Ecto neural progenitor cell (in vitro differentiated cells): ENCODE measurements around the gene AGFG1.
A peak's percentile ranks its signal among the peaks of the same experiment; 100 is the strongest.

Experiments used
- DNase-seq: peaks from one replicate; pipeline ENCODE4 v3.0.0-alpha.2; 2018; ENCODE audit warnings: low spot score

AGFG1 gene

DNA sequence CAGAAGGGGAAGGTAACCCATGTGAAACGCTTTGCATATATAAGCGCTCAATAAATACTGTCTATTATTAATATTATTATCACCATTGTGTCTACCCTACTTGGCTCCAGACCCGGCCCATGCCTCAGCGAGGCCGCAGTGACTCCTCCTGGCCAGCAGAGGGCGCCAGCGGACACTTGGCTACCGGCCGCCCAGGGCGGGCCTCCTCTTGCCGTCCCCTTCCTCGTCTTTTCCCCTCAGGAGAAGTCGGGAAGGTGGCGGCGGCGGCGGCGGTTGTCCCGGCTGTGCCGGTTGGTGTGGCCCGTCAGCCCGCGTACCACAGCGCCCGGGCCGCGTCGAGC, at the start of gene AGFG1:
Gene AGFG1 (plus strand): TSS at position 233 of the 341 bp plus-strand sequence. CDS start 266 bp downstream, outside the sequence.
- DNase-seq = peak; percentile 94

DNA sequence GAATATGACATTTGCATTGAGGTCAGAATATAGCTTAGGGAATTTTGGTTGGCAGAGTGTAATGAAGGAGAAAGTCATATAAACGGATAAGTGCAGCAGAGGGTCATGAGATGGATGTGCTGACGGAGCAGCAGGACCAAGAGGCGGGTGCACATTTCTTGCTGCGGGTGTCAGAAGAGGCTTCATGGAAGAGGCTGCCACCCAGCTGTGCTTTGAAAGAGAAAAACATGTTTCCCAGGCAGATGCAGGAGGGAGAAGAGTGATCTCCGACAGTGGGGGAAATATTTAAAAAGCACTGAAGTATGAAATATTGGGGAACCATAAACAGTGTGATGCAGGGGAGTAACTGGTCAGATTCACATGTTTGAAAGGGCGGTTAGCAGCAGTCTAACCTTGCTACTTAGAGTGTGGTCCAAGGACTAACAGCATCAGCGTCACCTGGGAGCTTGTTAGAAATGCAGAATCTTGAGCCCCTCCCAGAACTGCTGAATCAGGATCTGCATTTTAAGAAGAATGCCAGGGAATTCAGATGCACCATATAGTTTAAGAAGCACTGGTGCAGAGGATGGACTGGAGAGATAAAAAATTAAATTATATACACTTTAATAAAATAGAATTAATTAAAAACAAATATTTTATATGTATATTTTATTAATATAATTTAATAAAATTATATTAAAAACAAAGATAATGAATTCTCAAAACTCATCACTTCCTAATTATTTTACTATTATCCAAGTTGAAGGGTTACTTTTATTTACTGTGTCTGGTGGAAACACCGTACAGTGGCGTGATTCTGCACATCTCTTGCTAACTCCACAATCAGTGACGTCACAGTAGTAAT, 48.1 kb upstream of the AGFG1 start:
- peak; percentile 28 for DNase-seq

DNA sequence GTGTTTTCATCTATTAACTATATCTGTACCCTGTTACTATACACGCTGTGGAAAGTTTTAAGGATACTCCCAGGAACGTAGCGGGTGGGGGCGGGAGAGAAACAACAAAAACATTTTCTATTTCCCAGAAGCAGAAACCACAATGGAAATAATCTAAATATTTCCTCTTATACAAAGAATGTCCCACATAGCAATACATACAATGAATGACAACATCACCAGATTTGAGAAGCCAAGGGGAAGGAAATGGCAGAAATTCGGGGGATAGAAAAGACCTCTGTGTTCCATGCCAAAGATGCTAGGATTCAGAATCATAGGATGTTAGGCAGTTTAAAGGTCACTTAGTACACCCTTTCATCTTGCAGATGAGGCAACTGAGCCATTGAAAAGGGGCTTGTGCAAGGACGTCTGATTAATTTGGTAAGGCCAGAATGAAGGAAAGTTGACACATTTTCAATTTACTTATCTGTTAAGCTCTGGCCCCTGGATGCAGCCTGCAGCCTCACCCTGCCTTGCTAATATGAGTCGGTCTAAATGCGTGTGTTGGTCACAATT, 43.1 kb upstream of the AGFG1 start:
- DNase-seq = no peak

GRCh38 chr2:227430639-227431038, 41.3 kb upstream of the AGFG1 start:
- no peak for DNase-seq

GRCh38 chr2:227433171-227433570, 38.8 kb upstream of the AGFG1 start:
- DNase-seq = no peak

DNA sequence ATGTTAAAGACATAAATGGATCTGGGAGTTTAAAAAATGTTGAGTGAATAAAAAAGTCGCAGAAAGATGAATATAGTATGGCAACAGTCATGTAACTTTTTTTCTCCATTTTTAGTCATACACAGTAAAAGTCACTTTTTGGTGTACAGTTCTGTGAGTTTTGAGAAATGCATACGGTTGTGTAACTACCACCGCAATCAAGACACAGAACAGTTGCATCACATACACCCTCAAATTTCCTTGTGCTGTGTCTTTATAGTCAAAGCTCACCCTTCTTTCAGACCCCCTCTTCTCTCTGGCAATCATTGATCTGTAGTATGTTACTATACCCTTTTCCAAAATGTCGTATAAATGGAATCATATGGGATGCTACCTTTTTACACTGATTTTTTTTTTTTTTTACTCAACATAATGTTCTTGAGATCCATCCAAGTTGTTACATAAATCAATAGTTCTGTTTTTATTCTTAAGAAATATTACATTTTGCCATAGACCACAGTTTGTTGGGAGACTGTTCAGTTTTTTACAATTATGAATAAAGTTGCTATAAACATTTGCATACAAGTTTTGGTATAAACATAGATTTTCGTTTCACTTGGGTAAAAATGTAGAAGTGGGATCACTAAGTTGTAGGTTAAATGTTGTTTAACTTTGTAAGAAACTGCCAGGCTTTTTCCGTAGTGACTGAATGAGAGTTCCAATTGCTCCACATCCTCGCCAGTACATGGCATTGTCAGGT, 35.4 kb upstream of the AGFG1 start:
- no peak for DNase-seq

GRCh38 chr2:227439214-227439613, 32.7 kb upstream of the AGFG1 start:
- no peak for DNase-seq

DNA sequence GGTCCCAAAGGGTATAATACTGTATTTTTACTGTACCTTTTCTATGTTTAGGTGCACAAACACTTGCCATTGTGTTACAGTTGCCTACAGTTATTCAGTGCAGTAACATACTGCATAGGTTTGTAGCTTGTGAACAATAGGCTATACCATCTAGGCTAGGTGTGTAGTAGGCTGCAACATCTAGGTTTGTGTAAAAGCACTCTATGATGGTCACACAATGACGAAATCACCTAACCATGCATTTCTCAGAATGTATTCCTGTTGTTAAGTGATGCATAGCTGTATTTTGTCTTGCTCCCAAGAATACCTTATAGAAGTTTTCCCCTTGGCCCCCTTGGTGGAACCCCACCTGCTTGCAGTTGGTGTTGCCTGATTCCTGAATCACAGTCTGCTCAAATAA, 29.3 kb upstream of the AGFG1 start:
- DNase-seq = no peak

GRCh38 chr2:227443889-227444568, 27.9 kb upstream of the AGFG1 start:
- no peak for DNase-seq

DNA sequence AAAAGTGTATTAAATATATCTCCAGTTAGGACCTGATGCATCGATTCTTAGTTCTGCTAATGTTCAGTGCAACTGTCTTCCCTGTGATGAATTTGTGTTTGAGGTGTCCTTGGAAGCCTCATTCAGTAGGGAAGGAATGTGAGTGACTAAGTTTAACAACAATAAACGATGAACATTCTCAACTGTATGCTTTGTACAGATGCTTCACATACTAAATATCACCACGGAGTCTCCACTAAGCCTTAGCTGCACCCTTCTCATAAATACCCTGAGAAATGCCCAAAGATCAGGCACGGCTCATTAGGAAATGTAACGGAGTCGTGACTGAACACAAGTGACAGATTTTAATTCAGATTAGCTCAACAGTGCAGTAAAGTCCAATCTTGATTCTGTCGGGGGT, 24.4 kb upstream of the AGFG1 start:
- no peak for DNase-seq

- DNase-seq = no peak
Observed at GRCh38 chr2:227450311-227450841, 21.6 kb upstream of the AGFG1 start.

- no peak for DNase-seq
Observed at GRCh38 chr2:227450926-227451654, 20.9 kb upstream of the AGFG1 start.

GRCh38 chr2:227451655-227451992, 20.3 kb upstream of the AGFG1 start:
- no peak for DNase-seq

GRCh38 chr2:227453810-227454209, 18.1 kb upstream of the AGFG1 start:
- DNase-seq = no peak

DNA sequence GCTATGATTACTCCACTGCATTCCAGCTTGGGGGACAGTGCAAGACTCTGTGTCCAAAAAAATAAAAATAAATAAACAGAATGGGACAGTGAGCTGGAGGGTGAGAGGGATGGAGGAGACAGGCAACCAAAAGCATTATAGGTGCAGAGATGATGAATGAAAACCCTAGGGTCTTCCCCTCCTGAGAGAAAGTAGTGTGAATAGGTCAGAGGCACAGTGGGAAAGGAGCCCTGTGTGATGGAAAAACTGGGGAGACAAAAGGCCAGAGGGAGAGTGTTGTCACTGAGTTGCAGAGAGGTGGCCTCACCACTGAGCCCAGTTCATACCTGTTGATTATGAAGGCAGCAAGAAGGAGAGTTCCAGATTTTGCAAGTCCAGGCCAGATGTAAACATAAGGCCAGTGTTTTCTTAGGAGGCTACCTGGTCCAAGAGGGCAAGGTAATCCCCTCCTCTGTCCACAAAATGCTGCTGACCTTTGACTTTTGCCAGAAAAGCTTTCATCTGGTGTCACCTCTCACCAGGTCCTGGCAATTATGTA, 17.6 kb upstream of the AGFG1 start:
- DNase-seq = no peak

DNA sequence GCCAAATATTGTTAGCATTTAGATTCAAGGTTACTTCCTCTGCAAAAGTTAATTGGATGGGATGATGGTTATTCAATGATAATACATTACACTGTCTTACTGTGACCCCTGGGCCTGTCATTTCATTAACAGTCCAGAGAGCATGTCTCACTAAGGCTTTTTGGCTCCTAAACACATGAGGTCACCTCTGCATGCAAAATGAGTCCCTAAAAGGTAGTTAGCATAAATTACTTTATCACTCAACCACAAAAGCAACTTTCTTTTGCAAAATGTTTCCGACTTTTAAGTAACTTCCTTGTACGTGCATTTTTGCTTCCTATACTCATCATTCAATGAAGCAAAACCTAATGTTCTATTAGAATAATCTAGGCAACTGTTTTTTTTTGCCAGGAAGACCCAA, 16.8 kb upstream of the AGFG1 start:
- DNase-seq = no peak

GRCh38 chr2:227456102-227456501, 15.9 kb upstream of the AGFG1 start:
- no peak for DNase-seq

GRCh38 chr2:227456772-227457171, 15.2 kb upstream of the AGFG1 start:
- DNase-seq = no peak

GRCh38 chr2:227460070-227460485, 11.9 kb upstream of the AGFG1 start:
- no peak for DNase-seq

DNA sequence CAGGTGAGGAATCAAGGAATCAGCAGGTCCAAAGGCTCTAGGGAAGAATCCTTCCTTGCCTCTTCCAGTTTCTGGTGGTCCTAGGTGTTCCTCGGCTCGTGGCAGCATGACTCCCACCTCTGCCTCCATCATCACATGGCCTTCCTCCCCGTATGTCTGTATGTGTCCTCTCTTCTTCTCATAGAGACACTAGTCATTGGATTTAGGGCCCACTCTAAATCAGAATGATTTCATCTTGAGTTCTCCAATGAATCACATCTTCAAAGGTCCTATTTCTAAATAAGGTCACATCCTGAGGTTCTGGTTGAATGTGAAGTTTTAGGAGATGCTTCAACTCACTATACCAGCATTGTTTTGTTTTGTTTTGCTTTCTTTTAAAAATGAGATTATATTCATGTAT, 11.1 kb upstream of the AGFG1 start:
- DNase-seq = no peak

- no peak for DNase-seq
Observed at GRCh38 chr2:227461811-227462461, 10.0 kb upstream of the AGFG1 start.
